ENCODE data around the gene METTL26.

The METTL26 gene

GRCh38 chr16:636206-637080, at the start of gene METTL26:
METTL26 (minus strand) TSS chr16:636305; CDS start chr16:636290, 15 bp downstream.
- peak; percentile 87 to 89 for DNase-seq (ENCODE audit: low read depth in 2 of 2)

- DNase-seq (ENCODE audit: low read depth in 2 of 2): no peak
Measured at GRCh38 chr16:684961-685696, 49.0 kb upstream of the METTL26 start.

- peak; percentile 98 for DNase-seq (ENCODE audit: low read depth in 2 of 2)
Measured at GRCh38 chr16:684071-684794, 48.1 kb upstream of the METTL26 start, which contains the start of gene JMJD8. JMJD8 (minus strand) TSS chr16:684334; CDS start chr16:684319, 15 bp downstream.

GRCh38 chr16:683396-684070, 47.4 kb upstream of the METTL26 start:
- no peak for DNase-seq (ENCODE audit: low read depth in 2 of 2)

- DNase-seq (ENCODE audit: low read depth in 2 of 2): no peak
Measured at GRCh38 chr16:682493-683395, 46.6 kb upstream of the METTL26 start.

GRCh38 chr16:681746-682427, 45.8 kb upstream of the METTL26 start:
- no peak for DNase-seq (ENCODE audit: low read depth in 2 of 2)

GRCh38 chr16:680967-681745, 45.1 kb upstream of the METTL26 start:
- no peak for DNase-seq (ENCODE audit: low read depth in 2 of 2)

GRCh38 chr16:680625-680945, 44.5 kb upstream of the METTL26 start:
- no peak for DNase-seq (ENCODE audit: low read depth in 2 of 2)

- peak; percentile 79 to 86 for DNase-seq (ENCODE audit: low read depth in 2 of 2)
Measured at GRCh38 chr16:679814-680624, 43.9 kb upstream of the METTL26 start, which contains the start of gene STUB1. STUB1 (plus strand) TSS chr16:680410; CDS start chr16:680526, 116 bp downstream.

- peak; percentile 49 for DNase-seq (ENCODE audit: low read depth in 2 of 2)
Measured at GRCh38 chr16:678858-679813, 43.0 kb upstream of the METTL26 start.

GRCh38 chr16:678209-678857, 42.2 kb upstream of the METTL26 start:
- DNase-seq (ENCODE audit: low read depth in 2 of 2): no peak

GRCh38 chr16:677316-678190, 41.4 kb upstream of the METTL26 start:
- DNase-seq (ENCODE audit: low read depth in 2 of 2): no peak

- no peak for DNase-seq (ENCODE audit: low read depth in 2 of 2)
Measured at GRCh38 chr16:676913-677312, 40.8 kb upstream of the METTL26 start.

GRCh38 chr16:676565-676902, 40.4 kb upstream of the METTL26 start:
- DNase-seq (ENCODE audit: low read depth in 2 of 2): no peak

GRCh38 chr16:675884-676564, 39.9 kb upstream of the METTL26 start:
- DNase-seq (ENCODE audit: low read depth in 2 of 2): no peak
